HCT116 (cell line): ENCODE results near the gene CSNK2A2.

ENCODE experiments used
- CTCF ChIP-seq, 3 experiments: fragments of 200-600 bp in 1 of 3; sonication (generic) in 1 of 3; IDR thresholded peaks in 2 of 3; conservative IDR thresholded peaks in 1 of 3; 2 replicates each; pipeline ENCODE4 v1.5.1; 2012 to 2017; ENCODE audit warnings: low read depth in 2 of 3, low read length in 2 of 3, antibody characterized with exemption in 1 of 3, borderline replicate concordance in 1 of 3, control low read depth in 1 of 3, mild to moderate bottlenecking in 1 of 3, mixed read lengths in 1 of 3, mixed run types in 1 of 3, moderate library complexity in 1 of 3; ENCODE audit not compliant: insufficient read depth in 1 of 3
- POLR2AphosphoS5 ChIP-seq: IDR thresholded peaks from 2 replicates; pipeline ENCODE4 v1.6.1; 2011; ENCODE audit warnings: mild to moderate bottlenecking, low read depth, low read length, moderate library complexity
- REST ChIP-seq: IDR thresholded peaks from 2 replicates; pipeline ENCODE4 v1.6.1; 2012; ENCODE audit warnings: low read depth
- SRF ChIP-seq: IDR thresholded peaks from 2 replicates; pipeline ENCODE4 v1.6.1; 2012; ENCODE audit warnings: low read depth

GRCh38 chr16:58177353-58177710 is 20.6 kb downstream of the CSNK2A2 start:
- no peak for TF ChIP-seq REST
- TF ChIP-seq CTCF (IDR thresholded peaks at IDR 0.05 in 2 of 3, conservative IDR thresholded peaks at IDR 0.05 in 1 of 3; ENCODE audit: borderline replicate concordance in 1 of 3, insufficient read depth in 1 of 3, low read depth in 2 of 3, low read length in 2 of 3), result no peak
- TF ChIP-seq POLR2AphosphoS5, result no peak
- TF ChIP-seq SRF, result no peak
